GM10248 (cell line): Measurements from ENCODE around the gene KCNC3.

Experiments used
- CTCF ChIA-PET: fragments of 300-600 bp; sonication (Branson Sonifier 250); formaldehyde crosslinking; extraction: SDS; loops from one replicate; lab custom pipeline; 2021; ENCODE audit warnings: antibody characterized with exemption; lab: Yijun Ruan, JAX
- POLR2A ChIA-PET: fragments of 350-650 bp; sonication (Branson Sonifier 250); formaldehyde crosslinking; extraction: SDS; loops from one replicate; lab custom pipeline; 2020; ENCODE audit warnings: antibody characterized with exemption; lab: Yijun Ruan, JAX
- DNase-seq: peaks from one replicate; pipeline ENCODE4 v3.0.0; 2012; ENCODE audit errors: extremely low spot score
- TF ChIP-seq, protein P1 (sequence below): IDR thresholded peaks from 2 replicates; pipeline ENCODE4 v1.5.1; 2012; ENCODE audit warnings: mild to moderate bottlenecking, low read depth; ENCODE audit errors: extremely low read depth, missing control alignments, control extremely low read depth

Gene KCNC3

DNA sequence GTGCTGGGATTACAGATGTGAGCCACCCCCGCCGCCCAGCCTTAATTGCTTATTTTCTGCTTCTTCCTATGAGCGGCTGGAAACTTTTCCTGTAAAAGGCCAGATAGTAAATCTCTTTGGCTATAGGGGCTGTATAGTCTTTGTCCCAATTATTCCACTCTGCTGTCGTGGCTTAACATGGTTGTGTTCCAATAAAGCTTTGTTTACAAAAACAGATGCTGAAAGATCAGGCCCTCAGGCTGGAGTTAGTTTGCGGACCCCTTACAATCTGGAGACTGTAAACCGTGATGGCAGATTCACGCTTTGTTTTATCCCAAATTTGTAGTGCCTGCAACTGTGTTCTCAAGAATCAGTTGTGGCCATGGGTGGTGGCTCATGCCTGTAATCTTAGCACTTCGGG, 10.7 kb downstream of the KCNC3 start:
- no peak for DNase-seq

DNA sequence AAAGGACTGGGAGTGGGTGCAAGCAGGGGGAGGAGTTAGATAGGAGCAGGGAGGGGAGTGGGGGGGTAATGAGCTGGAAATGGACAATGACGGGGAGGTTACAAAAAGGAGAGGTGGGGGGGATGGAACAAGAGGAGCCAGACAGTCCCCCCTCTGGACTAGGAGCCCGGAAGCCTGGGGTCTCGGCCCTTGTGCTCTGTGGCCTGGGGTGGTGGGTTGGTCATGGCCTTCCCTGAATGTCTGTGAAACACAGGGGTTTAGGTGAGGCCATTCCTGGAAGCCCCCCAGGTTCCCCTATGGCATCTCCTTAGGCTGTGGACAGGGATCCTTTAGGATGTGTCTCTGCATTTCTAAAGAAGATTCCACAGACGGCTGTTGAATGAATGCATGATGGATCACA, 12.1 kb downstream of the KCNC3 start:
- TF ChIP-seq, protein P1, sequence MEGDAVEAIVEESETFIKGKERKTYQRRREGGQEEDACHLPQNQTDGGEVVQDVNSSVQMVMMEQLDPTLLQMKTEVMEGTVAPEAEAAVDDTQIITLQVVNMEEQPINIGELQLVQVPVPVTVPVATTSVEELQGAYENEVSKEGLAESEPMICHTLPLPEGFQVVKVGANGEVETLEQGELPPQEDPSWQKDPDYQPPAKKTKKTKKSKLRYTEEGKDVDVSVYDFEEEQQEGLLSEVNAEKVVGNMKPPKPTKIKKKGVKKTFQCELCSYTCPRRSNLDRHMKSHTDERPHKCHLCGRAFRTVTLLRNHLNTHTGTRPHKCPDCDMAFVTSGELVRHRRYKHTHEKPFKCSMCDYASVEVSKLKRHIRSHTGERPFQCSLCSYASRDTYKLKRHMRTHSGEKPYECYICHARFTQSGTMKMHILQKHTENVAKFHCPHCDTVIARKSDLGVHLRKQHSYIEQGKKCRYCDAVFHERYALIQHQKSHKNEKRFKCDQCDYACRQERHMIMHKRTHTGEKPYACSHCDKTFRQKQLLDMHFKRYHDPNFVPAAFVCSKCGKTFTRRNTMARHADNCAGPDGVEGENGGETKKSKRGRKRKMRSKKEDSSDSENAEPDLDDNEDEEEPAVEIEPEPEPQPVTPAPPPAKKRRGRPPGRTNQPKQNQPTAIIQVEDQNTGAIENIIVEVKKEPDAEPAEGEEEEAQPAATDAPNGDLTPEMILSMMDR = no peak
- ChIA-PET CTCF (interaction anchor here (2.1 to 2.4 kb wide), 2 partner anchors 12 to 143 kb away, joined by 4 to 14 read pairs; partner anchors contain the start of gene KCNC3), POLR2A (no interaction called here)
- DNase-seq = no peak

More for the DNA sequence above, 10.7 kb downstream of the KCNC3 start:
- TF ChIP-seq, protein P1 = no peak
- POLR2A ChIA-PET = no interaction called here
- CTCF ChIA-PET = interaction anchor here (0.8 kb wide), 1 partner anchor 10 kb away, joined by 5 read pairs; no protein-coding TSS in a partner anchor

DNA sequence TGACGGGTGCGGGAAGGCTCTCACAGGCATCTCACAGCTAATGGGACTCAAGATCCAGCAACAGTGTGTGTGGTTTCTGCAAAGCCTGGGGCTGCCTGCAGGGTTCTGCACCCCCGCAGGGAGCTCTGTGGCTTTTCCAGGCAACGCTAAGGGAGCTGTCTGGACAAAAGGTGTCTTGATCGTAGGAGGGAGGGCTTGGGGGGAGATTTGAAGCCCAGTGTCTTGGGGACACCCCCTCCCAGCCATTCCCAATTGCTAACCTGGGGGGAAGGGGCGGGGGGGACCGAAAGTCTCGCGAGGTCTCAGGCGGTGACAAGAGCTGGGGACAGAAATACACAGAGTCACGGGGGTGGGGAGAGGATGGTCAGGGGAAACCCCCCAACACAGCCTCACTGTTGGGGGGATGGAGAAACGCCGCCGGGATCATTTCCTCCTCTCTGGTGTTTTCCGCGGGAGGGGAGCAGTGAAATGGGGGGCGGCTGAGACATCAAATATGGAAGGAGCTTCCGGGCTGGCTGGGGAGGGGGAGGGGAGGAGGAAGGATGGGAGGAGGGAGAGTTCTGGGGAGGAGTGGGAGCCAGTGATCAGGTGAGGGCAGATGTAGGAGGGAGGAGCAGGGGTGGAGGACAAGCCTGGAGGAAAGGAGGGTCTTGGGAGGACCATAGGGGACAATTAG, 13.3 kb downstream of the KCNC3 start:
- CTCF ChIA-PET = interaction anchor here (1.2 to 2.4 kb wide), 5 partner anchors 9 to 145 kb away, joined by 4 to 14 read pairs (median 5); partner anchors contain the start of gene KCNC3
- peak; percentile 83 for DNase-seq
- POLR2A ChIA-PET = interaction anchor here (0.6 to 1.2 kb wide), 3 partner anchors 10 to 25 kb away, joined by 3 to 9 read pairs (median 4); partner anchors contain the start of gene KCNC3
- TF ChIP-seq, protein P1 = no peak

DNA sequence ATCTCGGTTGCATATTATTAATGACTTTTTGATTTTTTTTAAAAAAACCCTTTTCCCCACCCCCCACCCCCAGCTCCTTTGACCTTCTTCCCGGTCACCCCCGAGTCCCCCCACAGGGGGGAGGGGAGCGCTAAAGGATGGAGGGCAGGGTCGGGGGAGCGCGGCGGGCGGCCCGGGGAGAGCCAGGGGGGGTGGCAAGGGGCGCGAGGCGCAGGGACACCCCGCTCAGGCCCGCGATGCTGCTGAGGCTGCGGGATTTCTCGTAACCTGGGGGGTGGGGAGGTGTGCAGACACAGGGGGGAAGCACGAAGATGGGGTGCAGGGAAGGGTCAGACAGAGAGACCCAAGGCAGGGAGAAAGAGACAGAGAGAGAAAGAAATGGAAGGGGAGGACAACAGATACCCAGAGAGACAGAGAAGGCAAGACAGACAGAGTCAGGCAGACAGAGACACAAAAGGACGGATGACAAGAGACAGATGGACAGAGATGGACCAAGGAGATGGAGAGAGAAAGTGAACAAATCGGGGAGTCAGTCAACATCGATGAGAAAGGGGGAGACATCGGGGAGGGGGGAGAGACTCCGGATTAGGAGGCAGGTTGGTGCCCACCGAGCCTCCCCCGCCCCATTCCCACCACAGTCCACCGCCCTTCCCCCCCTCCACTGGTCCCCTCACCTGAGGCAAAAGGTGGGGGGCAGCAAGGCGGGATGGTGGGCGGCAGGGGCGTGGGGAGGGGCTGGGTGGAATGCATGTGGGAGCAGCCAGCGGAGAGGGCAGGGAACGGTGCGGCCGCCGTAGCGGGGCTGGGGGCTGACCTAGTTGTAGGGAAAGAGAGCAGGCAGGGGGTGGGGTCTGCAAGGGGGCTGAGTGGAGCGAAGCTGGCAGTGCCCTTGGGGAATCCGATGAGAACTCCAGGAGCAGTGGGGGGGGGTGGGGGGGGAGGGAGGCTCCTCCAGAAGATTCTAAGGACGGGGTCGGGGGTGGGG, 14.2 kb downstream of the KCNC3 start:
- POLR2A ChIA-PET = interaction anchor here (0.6 to 1.2 kb wide), 2 partner anchors 14 to 69 kb away, joined by 3 to 9 read pairs; partner anchors contain the start of genes KCNC3 and POLD1
- TF ChIP-seq, protein P1 = no peak
- CTCF ChIA-PET = interaction anchor here (1.1 to 1.5 kb wide), 4 partner anchors 8 to 11 kb away, joined by 3 to 8 read pairs (median 5); no protein-coding TSS in a partner anchor
- no peak for DNase-seq

DNA sequence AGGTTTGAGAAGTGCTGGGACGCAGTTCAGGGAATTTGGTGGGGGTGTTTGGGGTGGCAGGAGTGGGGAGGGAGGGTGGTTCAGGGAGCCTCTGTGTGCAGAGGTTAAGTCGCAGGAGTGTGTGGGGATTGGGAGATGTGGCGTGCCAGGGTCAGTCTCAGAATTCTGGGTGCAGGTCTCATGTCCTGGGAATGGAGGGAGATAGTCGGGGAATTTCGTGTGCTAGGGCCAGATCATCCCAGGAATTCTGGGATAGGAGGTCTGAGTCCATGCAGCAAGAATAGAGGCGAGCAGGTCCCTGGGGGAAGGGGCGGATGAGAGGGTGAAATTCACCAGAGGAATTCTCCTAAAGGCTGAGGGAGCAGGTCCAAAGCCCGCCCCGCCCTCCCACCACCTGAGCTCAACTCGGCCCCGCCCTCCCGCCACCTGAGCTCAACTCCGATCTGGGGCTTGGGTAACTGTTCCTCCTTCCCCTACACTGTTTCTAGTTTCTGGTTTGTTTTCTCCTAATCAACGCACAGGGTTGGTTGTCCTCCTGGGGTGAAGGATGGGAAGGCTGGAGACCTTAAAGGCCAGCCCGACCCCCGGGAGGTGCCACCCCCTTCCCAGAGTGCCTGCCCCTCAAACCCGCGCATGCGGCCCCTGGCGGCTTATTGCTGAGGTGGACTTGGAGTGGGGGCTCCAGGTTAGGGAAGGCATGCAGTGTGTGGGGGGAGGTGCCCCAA, 15.2 kb downstream of the KCNC3 start:
- TF ChIP-seq, protein P1 = no peak
- ChIA-PET CTCF (interaction anchor here (1.1 kb wide), 1 partner anchor 9 kb away, joined by 3 read pairs; no protein-coding TSS in a partner anchor), POLR2A (interaction anchor here (0.5 to 0.6 kb wide), 2 partner anchors 70 to 381 kb away, joined by 3 to 4 read pairs; partner anchors contain the start of gene POLD1)
- no peak for DNase-seq
